OCI-LY7 (cell line): ENCODE results near the gene BTRC. TPM values are rescaled to one million over a fixed set of nuclear protein-coding genes. Genes with fewer than 3 reads are reported as not detected.

Experiments used
- BruUV-seq: library from RNA; stranded (reverse); fragments of 400-500 nt; replicated peaks from 2 replicates; lab custom pipeline; 2021; lab: Mats Ljungman, UMichigan
- CTCF ChIA-PET: fragments of 300-600 bp; sonication (Branson Sonifier 250); formaldehyde crosslinking; loops from one replicate; lab custom pipeline; 2022; ENCODE audit warnings: antibody characterized with exemption; ENCODE audit not compliant: unreplicated experiment; lab: Charles Lee
- POLR2A ChIA-PET: fragments of 300-600 bp; sonication (Branson Sonifier 250); formaldehyde crosslinking; loops from one replicate; lab custom pipeline; 2022; ENCODE audit warnings: antibody characterized with exemption; lab: Charles Lee
- DNase-seq: peaks from one replicate; pipeline ENCODE4 v3.0.0-alpha.2; 2015; ENCODE audit warnings: low spot score
- H2AFZ ChIP-seq: fragments of 200-600 bp; sonication (generic), shearing (Covaris generic); 2 replicates; pipeline ENCODE4 v1.6.1; 2014; ENCODE audit warnings: mild to moderate bottlenecking, antibody characterized with exemption, low read length, moderate library complexity
- H3K27ac ChIP-seq: fragments of 200-600 bp; sonication (generic); 2 replicates; pipeline ENCODE4 v1.5.1; 2014; ENCODE audit warnings: mixed run types, low read depth, mild to moderate bottlenecking, moderate library complexity, low read length, inconsistent platforms; ENCODE audit not compliant: poor library complexity, severe bottlenecking
- H3K36me3 ChIP-seq: fragments of 200-600 bp; sonication (generic); 2 replicates; pipeline ENCODE4 v1.6.1; 2014; ENCODE audit warnings: mild to moderate bottlenecking, antibody characterized with exemption, low read length, moderate library complexity, mixed read lengths; ENCODE audit not compliant: insufficient read depth
- H3K4me1 ChIP-seq: fragments of 200-600 bp; sonication (generic); 2 replicates; pipeline ENCODE4 v1.5.1; 2014; ENCODE audit warnings: mild to moderate bottlenecking, low read length; ENCODE audit not compliant: insufficient read depth, poor library complexity, severe bottlenecking
- H3K4me2 ChIP-seq: fragments of 200-600 bp; sonication (generic); 2 replicates; pipeline ENCODE4 v1.6.1; 2014; ENCODE audit warnings: mild to moderate bottlenecking, low read length
- H3K4me3 ChIP-seq: fragments of 200-600 bp; sonication (generic); 2 replicates; pipeline ENCODE4 v1.5.1; 2014; ENCODE audit warnings: mild to moderate bottlenecking, low read depth, low read length; ENCODE audit not compliant: poor library complexity, severe bottlenecking
- H3K79me2 ChIP-seq: fragments of 200-600 bp; sonication (generic); 2 replicates; pipeline ENCODE4 v1.6.1; 2016; ENCODE audit warnings: low read depth, mild to moderate bottlenecking, low read length, moderate library complexity, mixed read lengths; ENCODE audit not compliant: insufficient read depth
- H3K9me2 ChIP-seq: fragments of 200-600 bp; sonication (generic); 2 replicates; pipeline ENCODE4 v1.6.1; 2016; ENCODE audit warnings: mild to moderate bottlenecking, low read length, mixed read lengths; ENCODE audit not compliant: insufficient read depth
- H3K9me3 ChIP-seq: fragments of 200-600 bp; sonication (generic); 2 replicates; pipeline ENCODE4 v1.6.1; 2014; ENCODE audit warnings: mild to moderate bottlenecking, mixed run types, low read length, mixed read lengths
- H4K20me1 ChIP-seq: fragments of 200-600 bp; sonication (generic); 2 replicates; pipeline ENCODE4 v1.6.1; 2014; ENCODE audit warnings: mild to moderate bottlenecking, antibody characterized with exemption, low read length, moderate library complexity, mixed read lengths; ENCODE audit not compliant: insufficient read depth
- CTCF ChIP-seq: fragments of 200-600 bp; sonication (generic); conservative IDR thresholded peaks from 2 replicates; pipeline ENCODE4 v1.5.1; 2014; ENCODE audit warnings: mild to moderate bottlenecking, antibody characterized with exemption, low read length, moderate library complexity, mixed read lengths
- EZH2phosphoT487 ChIP-seq: fragments of 200-600 bp; sonication (generic); IDR thresholded peaks from 2 replicates; pipeline ENCODE4 v1.6.1; 2018; ENCODE audit warnings: low read depth, borderline replicate concordance, mild to moderate bottlenecking, mixed run types, antibody characterized with exemption, low read length, moderate library complexity, mixed read lengths
- intact Hi-C: fragments of 100-400 bp; cut with micrococcal nuclease; formaldehyde crosslinking; loops from one replicate; pipeline ENCODE4 v1.10.0; 2022; ENCODE audit not compliant: unreplicated experiment
- total RNA-seq, 2 experiments: library from RNA; depleted of rRNA in 1 of 2; stranded (reverse); fragments of >200 nt in 1 of 2; shearing (Covaris generic) in 1 of 2; gene quantifications; 2 replicates each; pipeline ENCODE4 v1.2.3, GENCODE V29; 2014 to 2022

The BTRC gene
- total RNA-seq, 2 experiments from 2014 or later: 6.1 to 17.8 TPM

- H3K4me1 ChIP-seq: peaks cover 11% of the 10 kb centered on the region
- H3K36me3 ChIP-seq: no peaks in the 10 kb centered on the region
- H3K9me3 ChIP-seq: no peaks in the 10 kb centered on the region
- H3K79me2 ChIP-seq: no peaks in the 10 kb centered on the region
- no peaks in the 10 kb centered on the region for H4K20me1 ChIP-seq
- no peak for TF ChIP-seq EZH2phosphoT487
- TF ChIP-seq CTCF: no peak
- ChIA-PET POLR2A (interaction anchor here (0.7 kb wide), 1 partner anchor 163 kb away, joined by 3 read pairs; no protein-coding TSS in a partner anchor), CTCF (no interaction called here)
- no peaks in the 10 kb centered on the region for H3K9me2 ChIP-seq
- DNase-seq: no peak
- no peak overlapping the region for H2AFZ ChIP-seq
- H3K4me2 ChIP-seq: no peak overlapping the region
- no peak overlapping the region for H3K27ac ChIP-seq
- BruUV-seq: no TSS peak
- intact Hi-C loops: no loop called here
- H3K4me3 ChIP-seq: no peak overlapping the region
These were observed 175.2 kb downstream of the BTRC start for GRCh38 chr10:101529207-101529606.

- Histone ChIP-seq H2AFZ (no peak overlapping the region), H3K79me2 (no peaks in the 10 kb centered on the region), H3K4me3 (no peak overlapping the region), H3K9me2 (no peaks in the 10 kb centered on the region), H3K4me1 (peaks cover 11% of the 10 kb centered on the region), H3K27ac (no peak overlapping the region), H3K4me2 (no peak overlapping the region), H4K20me1 (no peaks in the 10 kb centered on the region), H3K36me3 (no peaks in the 10 kb centered on the region), H3K9me3 (no peaks in the 10 kb centered on the region)
- DNase-seq: no peak
- TF ChIP-seq EZH2phosphoT487: no peak
- TF ChIP-seq CTCF: no peak
- no TSS peak for BruUV-seq
- ChIA-PET POLR2A (interaction anchor here (0.7 to 0.8 kb wide), 2 partner anchors 16 to 164 kb away, joined by 3 to 4 read pairs; no protein-coding TSS in a partner anchor), CTCF (no interaction called here)
- intact Hi-C loops: no loop called here
These were observed 176.0 kb downstream of the BTRC start for GRCh38 chr10:101529725-101530553.

GRCh38 chr10:101535949-101536348, 182.0 kb downstream of the BTRC start:
- Histone ChIP-seq H4K20me1 (no peaks in the 10 kb centered on the region), H3K36me3 (peaks cover 4% of the 10 kb centered on the region; the same call in 1 of the 2 replicates), H3K4me1 (no peaks in the 10 kb centered on the region), H3K9me2 (no peaks in the 10 kb centered on the region), H3K4me2 (no peak overlapping the region), H3K27ac (no peak overlapping the region), H3K4me3 (no peak overlapping the region), H2AFZ (no peak overlapping the region), H3K79me2 (no peaks in the 10 kb centered on the region), H3K9me3 (no peaks in the 10 kb centered on the region)
- DNase-seq: no peak
- BruUV-seq: no TSS peak
- ChIA-PET POLR2A (interaction anchor here (0.6 kb wide), 1 partner anchor 11 kb away, joined by 4 read pairs; no protein-coding TSS in a partner anchor), CTCF (no interaction called here)
- TF ChIP-seq EZH2phosphoT487 (no peak), CTCF (no peak)
- intact Hi-C loops: no loop called here
